SH-SY5Y (cell line): ENCODE measurements around the gene GARIN5B.

ENCODE experiments used
- GATA2 ChIP-seq: IDR thresholded peaks from 2 replicates; pipeline ENCODE4 v1.6.1; 2011; ENCODE audit warnings: mild to moderate bottlenecking, low read depth, low read length
- GATA3 ChIP-seq: IDR thresholded peaks from 2 replicates; pipeline ENCODE4 v1.6.1; 2011; ENCODE audit warnings: low read depth, mild to moderate bottlenecking, low read length, moderate library complexity

GARIN5B gene

GRCh38 chr19:55391702-55392615 is 28.9 kb upstream of the GARIN5B start:
- no peak for TF ChIP-seq GATA3
- TF ChIP-seq GATA2 = no peak

GRCh38 chr19:55391191-55391670 is 28.2 kb upstream of the GARIN5B start:
- no peak for TF ChIP-seq GATA3
- no peak for TF ChIP-seq GATA2

- TF ChIP-seq GATA2 (no peak), GATA3 (no peak)
Measured at GRCh38 chr19:55390461-55390880, 27.4 kb upstream of the GARIN5B start.

GRCh38 chr19:55389386-55390317 is 26.6 kb upstream of the GARIN5B start:
- TF ChIP-seq GATA3 (no peak), GATA2 (no peak)

GRCh38 chr19:55387736-55388497 is 24.9 kb upstream of the GARIN5B start:
- TF ChIP-seq GATA2 (no peak), GATA3 (no peak)

- TF ChIP-seq GATA3 = no peak
- no peak for TF ChIP-seq GATA2
Measured at GRCh38 chr19:55386493-55386971, 23.5 kb upstream of the GARIN5B start.

- TF ChIP-seq GATA3 (no peak), GATA2 (no peak)
Measured at GRCh38 chr19:55385724-55386492, 22.8 kb upstream of the GARIN5B start, which contains the start of gene RPL28. Gene RPL28 (plus strand): TSS chr19:55385932. CDS start chr19:55386358, 426 bp downstream.

GRCh38 chr19:55384920-55385723 is 22.1 kb upstream of the GARIN5B start:
- TF ChIP-seq GATA3 (no peak), GATA2 (no peak)

GRCh38 chr19:55384131-55384919 is 21.3 kb upstream of the GARIN5B start, which contains the start of gene TMEM238:
Gene TMEM238 (minus strand): TSS chr19:55384292. CDS start chr19:55384259, 33 bp downstream.
- no peak for TF ChIP-seq GATA2
- TF ChIP-seq GATA3 = no peak

GRCh38 chr19:55383279-55384130 is 20.4 kb upstream of the GARIN5B start:
- TF ChIP-seq GATA2 (no peak), GATA3 (no peak)
